Stimulated activated CD4-positive, alpha-beta T cell treated with anti-CD3 and anti-CD28 coated beads, Interleukin-1b, Interleukin-23, amount 100 ng/mL, for 24 hours (primary cell): ENCODE measurements around the gene OR52E6.

Experiments used
- DNase-seq, 4 experiments: peaks; one replicate each; pipeline ENCODE4 v3.0.0-alpha.2; 2020; ENCODE audit warnings: low read depth in 4 of 4, low spot score in 1 of 4

Gene OR52E6

DNA sequence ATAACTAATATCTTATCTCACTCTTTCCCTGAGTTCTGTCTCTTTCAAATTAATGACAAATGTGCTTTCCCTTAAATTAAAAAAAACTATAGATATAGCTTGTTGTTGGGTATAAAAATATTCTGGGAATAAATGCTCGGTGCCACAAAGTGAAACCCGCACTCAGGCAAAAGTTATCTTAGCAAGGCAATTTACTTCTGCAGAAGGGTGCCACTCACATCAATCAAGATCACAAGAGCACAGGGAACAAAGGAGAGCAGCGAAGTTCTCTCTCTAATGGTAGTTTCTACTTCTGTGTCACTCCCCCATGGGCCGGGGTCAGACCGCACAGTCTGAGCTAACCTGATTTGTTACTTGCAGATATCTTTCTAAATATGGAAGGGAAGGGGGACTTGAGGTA lies 37.7 kb downstream of the OR52E6 start:
- no peak for DNase-seq

DNA sequence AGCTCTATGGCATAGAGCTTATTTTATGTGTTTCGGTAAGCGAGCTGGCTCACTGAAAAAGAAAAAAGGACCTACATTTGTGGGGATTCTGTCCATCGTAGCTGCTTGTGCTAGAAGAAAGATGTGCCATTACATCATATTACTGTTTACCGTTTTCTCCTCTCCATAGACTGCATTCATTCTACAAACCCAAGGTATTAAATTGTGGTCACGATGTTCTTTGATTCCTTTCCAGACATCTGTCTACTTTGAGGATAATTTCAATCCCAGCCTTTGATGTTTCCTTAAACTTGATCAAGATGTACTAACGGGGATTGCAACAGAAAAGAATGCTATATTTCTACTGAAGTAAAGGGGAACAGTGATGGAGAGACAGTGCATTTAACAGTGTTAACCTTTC lies 45.2 kb downstream of the OR52E6 start:
- DNase-seq, result no peak

DNA sequence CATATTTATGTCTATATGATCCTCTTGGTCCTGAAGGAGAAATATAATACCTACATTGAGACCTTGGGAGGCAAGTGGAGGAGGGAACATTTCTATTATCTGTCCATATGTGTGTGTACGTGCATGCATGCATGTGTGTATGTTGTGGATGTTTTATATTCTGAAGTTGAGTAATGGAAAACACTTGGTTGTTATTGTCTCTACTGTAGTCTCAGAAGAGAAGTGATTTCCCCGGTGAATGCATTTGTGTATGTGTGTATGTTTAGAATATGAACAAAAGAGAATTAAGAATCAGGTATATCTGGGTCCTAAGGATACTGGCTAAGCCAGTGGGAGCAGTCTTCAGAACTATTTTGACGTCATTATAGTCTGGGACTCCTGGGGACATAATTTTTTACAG lies 50.5 kb downstream of the OR52E6 start, which contains the start of gene OR52N1:
Gene OR52N1, minus strand, starts transcription at position 101 of the 400 bp plus-strand sequence. CDS start 2,449 bp downstream, outside the sequence.
- DNase-seq, result no peak
